NCI-H446 treated with DMSO at 0.1 percent for 48 hours (cell line): ENCODE data around the gene RAB40C.
"Not testable (repeated sequence)": the region's sequence is repeated elsewhere in the genome, so short reads cannot be mapped to it uniquely, and the experiment has no call there.

Experiments used
- DNase-seq: peaks from one replicate; lab custom pipeline; 2025; lab: John Stamatoyannopoulos, UW

The RAB40C gene

DNA sequence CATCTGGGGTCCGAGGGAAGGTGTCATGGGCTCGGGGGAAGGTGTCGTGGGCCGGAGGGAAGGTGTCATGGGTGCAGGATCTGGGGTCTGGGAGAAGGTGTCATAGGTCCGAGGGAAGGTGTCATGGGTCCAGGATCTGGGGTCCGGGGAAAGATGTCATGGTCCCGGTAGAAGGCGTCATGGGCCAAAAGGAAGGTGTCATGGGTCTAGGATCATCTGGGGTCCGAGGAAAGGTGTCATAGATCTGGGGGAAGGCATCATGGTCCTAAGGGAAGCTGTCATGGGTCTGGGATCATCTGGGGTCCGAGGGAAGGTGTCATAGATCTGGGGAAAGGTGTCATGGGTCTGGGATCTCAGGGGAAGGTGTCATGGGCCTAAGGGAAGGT, 942 bp downstream of the RAB40C start:
- no peak for DNase-seq

DNA sequence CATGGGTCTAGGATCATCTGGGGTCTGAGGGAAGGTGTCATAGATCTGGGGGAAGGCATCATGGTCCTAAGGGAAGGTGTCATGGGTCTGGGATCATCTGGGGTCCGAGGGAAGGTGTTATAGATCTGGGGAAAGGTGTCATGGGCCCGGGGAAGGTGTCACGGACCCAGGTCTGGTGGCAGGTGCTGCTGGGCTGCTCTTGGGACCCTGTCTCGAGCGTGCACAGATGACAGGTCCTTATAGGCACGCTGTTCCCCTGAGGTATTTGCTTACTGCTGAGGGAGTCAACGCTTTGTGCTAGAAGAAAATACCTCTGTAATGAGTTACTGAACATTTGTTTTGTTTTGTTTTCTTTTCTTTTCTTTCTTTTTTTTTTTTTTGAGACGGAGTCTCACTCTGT, 1.4 kb downstream of the RAB40C start:
- no peak for DNase-seq

DNA sequence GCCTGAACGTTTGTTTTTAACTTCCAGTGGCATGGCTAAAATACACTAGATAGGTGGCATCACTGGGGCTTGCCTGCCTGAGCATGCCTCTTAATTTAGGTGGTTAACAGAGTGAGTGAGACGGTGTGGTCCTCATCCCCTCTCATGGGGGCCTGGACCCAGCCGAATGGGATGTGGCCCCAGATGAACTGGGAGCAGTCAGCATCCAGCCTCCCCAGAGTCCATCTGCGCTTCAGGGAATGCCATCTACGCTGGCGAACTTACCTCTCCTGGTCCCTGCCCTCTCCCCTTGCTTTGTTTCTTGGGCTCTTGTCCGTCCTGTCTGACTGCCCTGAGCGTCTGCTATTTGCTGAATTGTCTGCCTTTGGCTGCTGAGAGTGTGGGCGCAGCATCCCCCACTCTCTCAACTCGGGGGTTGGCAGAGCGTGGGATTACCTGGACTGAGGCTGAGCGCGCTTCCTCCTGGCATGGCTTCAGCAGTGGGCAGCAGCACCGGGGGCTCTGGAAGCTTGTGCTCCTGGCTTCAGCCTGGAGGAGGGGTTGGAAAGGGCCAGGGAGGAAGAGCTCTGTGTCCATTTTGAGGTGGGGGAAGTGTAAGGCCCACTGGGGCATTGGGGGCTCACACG, 2.1 kb downstream of the RAB40C start:
- no peak for DNase-seq

DNA sequence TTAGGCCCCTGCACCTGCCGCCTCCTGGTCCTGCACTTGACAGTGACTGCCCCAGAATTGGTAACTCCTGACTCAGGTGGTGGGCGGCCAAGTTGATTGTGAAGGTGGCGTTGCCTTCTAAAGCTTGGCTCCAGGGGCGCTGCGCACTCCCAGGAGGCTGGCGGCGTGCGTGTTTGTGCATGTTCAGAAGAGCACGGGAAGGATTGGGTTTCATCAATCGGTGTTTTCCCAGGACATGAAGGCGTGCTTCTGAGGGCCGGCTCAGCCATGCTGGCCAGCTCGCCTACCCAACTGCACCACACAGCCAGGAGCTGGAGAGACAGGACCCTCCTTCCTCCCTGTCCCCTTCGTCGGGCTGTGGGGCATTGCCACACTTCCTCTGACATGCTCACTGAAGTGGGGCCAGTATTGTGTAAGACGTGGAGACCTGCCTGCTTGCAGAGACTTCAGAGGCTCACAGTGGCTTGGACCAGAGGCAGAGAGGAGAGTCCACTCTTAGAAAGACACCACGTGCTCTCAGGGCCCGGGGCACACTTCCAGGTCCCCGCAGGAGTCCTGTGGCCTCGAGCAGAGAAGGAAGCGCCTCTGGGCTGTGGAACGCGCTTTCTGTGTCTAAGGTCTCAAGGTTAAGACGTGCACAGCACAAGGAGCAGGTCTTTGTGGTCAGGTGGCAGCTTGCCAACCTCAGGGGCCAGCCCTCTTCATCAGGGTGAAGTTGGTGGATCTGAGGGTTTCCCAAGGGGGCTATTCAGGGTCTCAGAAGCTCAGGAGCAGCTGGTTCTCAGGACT, 2.8 kb downstream of the RAB40C start:
- DNase-seq: no peak

DNA sequence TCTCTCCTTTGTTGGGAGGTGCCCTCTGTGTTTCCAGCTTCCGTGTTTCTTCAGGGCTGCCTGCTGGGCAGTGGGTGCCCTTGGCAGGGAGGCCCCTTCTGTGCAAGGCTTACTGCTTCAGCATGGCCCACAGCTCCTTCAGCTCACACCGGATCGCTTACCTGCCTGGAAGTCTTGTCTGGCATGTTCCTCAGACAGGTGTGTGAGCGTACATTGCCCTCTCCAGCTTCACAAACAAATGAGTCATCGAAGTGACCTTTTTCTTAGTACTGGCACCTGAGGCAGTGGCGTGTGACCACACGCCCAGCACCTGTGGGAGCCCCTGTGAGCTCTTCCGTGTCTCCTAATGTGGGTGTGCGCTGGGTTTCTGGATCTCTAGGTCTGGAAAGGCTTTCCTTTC, 3.5 kb downstream of the RAB40C start:
- DNase-seq: no peak

DNA sequence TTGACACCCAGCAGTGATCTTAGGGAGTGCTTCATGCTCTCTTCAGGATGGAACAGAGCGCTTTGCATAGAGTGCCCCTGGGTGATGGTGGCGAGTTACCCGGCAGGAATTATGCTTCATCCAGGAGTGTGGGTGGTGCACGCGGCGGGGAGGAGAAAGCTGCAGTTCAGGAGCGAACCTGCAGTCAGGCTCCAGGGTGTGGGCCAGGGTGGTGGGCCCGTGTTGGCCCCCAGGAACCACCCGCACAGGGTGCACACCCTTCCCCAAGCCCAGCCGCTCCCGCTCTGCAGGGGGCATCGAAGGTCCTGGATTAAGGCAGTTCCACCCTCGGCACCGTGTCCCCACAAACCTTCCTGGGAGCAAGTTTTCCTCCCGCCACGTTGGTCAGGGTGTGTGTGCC, 3.9 kb downstream of the RAB40C start:
- no peak for DNase-seq

DNA sequence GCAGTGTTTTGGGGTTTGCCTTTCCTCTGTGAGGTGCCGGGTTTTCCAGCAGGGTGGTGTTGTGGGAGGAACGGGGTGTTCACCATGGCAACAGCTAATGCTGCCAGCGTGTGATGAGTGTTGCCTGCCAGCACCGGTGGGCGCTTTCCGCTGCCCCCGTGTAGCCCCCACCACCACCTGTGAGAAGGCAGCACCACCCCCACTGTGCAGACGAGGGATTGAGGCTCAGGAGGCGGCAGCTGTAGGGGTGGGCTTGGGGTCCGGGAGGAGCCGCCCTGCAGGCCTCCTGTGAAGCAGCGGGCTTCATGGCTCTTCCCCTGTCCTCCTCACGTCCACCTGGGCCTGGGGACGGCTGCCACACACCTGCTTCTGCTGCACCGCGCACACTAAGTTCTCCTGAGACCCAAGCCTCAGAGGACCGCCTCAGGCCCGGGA, 5.2 kb downstream of the RAB40C start:
- no peak for DNase-seq

DNA sequence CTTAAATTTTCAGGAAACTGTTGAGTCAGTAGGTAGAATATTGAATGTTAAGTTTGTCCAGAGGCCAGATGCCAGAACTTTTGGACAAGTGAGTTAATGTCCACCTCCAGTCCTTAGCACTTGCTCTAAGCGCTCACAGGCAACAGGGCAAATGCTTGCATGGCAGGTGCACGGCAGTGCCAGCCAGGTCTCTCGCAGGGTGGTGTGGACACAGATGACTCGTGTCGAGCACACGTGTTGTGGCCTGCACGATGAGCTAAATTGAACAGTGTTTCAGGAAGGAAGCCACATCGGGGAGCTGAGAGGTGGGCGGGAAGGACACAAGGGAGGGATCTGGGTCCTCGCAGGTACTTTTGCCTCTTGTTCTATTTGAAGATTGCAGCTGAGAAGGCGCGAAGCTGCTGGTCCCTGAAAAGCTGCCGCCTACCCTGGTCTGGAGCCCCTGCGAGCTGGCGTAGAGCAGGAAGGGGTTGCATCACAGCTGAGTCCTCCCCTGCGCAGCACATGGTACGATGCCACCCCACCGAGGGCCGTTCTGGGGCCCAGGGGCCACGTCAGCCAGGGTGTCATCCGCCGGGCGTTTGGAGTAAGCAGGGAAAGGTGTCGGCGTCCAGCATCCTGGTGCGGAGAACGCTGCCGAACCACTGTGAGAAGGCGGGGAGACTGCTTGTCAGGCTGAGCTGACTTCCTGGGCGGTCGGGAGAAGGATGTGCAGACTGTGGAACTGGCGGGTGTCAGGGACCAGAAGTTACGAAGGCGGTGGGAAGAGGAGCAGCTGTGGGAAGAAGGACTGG, 6.3 kb downstream of the RAB40C start:
- DNase-seq: no peak

DNA sequence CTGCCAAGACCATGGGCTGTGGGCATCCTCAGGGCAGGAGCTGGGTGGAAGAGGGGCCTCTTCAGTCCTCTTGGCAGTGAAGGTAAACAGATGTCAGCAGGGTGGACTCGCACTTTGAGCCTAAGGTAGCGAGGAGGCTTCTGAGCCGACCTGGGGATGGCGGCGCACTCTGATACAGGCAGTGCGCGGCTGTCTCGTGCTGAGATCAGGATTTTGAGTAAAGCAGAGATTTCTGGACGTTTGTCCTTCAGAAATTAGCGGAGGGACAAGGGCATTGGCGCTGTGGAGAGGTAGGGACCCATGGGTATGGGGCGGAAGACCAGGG, 6.8 kb downstream of the RAB40C start:
- DNase-seq: no peak

DNA sequence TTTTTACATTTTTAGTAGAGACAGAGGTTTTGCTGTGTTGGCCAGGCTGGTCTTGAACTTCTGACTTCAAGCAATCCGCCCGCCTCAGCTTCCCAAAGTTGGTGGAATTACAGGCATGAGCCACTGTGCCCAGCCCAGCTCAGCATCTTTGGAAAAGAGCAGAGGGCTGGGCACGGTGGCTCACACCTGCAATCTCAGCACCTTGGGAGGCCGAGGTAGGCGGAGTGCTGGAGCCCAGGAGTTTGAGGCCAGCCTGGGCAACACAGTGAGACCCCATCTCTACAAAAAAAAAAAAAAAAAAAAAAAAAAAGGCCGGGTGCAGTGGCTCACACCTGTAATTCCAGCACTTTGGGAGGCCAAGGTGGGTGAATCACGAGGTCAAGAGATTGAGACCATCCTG, 7.8 kb downstream of the RAB40C start:
- not testable (repeated sequence) for DNase-seq

DNA sequence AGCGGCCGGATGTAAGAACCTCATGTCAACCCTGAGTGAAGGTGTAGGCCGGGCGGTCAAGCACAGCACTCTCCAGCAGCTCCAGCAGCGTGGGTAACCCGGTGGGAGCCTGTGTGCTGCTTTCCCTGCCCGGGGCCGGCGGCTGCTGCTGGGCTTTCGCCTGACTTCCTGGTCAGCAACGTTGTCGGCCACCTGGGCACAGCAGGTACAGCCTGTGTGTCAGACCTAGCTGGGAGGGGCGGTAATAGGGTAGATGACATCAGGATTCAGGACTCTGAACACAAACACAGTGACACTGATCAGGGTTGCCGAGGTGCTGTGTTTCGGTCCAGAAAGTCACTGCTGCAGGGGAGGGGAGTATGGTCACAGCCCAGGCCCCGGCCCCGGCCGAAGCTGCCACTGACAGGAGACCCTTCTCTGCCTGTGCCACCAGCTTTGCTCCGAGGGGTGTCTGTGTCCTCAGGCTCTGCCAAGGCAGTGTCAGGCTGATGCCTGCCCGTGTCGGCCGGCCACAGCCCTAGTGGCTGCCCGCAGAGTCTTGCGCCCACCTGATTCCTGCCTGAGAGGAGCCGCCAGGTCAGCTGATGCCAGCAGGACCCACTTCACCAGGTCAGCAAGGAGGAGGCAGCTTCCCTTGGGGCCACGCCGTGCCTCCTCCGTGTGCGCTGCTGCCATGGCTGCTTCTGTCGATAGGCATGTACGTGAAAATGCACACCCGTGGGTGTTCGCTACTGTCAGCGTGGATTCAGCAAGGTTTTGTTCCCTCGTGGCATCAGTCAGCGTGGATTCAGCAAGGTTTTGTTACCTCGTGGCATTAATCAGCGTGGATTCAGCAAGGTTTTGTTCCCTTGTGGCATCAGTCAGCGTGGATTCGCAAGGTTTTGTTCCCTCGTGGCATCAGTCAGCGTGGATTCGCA, 9.2 kb downstream of the RAB40C start:
- no peak for DNase-seq

DNA sequence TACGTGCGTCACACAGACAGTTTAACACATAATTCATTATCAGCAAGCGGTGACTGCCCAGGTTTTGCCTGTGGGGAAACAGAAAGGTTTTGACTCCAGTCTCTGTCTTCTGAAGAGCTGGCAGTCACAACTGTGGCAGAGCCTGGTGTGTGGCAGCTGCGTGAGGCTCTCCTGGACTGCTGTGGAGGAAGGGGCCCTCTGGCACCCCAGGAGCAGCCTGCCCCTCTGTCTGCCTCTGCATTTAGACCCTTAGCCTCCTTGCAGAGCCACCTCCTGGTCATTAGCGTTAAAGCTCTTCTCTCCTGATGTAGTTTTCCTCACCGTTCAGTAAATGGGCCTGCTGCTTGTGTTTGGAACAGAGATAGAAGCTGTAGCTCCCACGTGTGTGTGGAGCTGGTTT, 10.9 kb downstream of the RAB40C start:
- DNase-seq: no peak

DNA sequence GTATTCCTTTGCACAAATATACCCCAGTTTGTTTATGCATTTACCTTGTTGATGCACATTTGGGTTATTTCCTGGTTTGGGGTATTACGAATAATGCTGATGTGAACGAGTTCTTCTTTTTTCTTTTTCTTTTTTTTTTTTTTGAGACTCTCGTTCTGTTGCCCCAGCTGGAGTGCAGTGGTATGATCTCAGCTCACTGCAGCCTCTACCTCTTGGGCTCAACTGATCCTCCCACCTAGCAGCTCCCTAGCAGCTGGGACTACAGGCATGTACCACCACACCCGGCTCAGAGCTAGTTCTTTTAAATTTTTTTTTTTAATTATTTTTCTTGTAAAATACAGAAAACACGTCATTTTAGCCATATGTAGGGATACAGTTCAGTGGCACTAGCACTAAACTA, 14.1 kb downstream of the RAB40C start:
- DNase-seq: no peak

DNA sequence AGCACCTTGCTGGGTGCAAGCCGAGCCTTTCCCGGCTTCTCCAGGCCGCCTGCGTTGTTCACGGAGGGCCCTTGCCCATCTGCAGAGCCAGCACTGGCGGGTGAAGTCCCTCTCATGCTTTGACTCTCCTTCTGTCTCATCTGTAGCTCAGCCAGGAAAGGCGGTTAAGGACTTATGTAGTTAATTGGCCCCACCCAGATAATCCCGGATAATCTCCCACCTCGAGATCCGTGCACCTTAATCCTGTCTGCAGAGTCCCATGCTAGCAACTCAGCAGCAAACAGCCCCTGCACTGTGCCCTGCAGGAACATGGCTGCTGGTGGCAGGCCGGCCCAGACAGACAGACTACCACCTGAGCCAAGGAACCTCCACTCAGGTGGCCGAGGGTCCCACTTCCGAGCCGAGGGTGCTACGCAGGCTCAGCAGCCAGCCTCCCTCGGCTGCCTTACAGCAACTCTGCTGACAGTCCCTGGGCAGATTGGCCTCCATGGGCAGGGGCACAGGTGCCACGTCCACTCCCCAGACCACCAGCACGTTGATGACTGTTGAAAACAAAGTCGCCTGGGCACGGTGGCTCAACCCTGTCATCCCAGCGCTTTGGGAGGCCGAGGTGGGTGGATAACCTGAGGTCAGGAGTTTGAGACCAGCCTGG, 16.9 kb downstream of the RAB40C start:
- DNase-seq: no peak

DNA sequence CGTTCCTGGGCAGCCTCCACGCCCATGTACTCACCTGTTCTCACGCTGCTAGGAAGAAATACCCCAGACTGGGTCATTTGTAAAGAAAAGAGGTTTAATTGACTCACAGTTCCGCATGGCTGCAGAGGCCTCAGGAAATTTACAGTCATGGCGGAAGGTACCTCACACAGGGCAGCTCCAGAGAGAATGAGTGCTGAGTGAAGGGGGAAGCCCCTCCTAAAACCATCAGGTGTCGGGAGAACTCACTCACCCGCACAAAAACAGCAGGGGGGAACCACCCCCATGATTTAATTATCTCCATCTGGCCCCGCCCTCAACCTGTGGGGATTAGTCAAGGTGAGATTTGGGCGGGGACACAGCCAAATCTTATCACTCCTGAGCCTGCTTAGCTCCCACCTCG, 18.2 kb downstream of the RAB40C start:
- no peak for DNase-seq

DNA sequence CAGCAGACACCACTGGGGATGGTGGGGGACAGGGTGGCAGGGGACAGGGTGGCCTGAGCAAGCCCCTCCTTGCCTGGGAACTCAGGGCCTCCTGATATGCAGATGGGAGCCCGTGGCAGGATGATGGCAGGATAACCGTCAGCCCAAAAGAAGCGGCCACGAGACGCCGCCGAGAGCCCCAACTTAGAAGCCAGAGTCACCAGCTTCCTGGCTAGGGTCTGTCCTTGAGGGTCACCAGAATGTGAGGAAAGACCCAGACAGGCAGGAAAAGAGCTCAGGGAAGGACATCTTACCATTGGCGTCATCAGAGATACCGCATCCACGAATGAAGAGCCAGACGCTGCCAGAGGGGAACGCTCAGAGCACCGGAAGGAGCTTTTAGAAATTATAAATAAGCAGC, 19.4 kb downstream of the RAB40C start:
- no peak for DNase-seq

DNA sequence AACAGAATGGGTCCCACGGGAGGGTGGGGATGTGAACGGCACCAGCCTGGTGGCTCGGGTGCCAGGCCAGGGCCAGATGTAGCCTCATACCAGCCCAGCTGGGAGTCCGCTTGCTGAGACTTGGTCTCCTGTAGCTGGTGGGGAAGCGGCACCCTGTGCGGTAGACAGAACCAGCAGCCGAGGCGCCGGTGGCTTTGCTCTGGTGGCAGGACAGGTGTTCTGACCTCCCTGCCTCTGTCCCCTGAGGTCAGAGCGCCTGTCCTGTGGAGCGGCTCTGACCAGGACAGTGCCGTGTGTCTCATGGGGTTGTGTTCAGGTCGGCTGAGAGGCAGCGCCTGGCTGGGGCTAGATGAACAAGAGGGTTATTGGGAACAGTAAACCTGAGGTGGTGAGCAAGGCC, 20.1 kb downstream of the RAB40C start:
- no peak for DNase-seq

DNA sequence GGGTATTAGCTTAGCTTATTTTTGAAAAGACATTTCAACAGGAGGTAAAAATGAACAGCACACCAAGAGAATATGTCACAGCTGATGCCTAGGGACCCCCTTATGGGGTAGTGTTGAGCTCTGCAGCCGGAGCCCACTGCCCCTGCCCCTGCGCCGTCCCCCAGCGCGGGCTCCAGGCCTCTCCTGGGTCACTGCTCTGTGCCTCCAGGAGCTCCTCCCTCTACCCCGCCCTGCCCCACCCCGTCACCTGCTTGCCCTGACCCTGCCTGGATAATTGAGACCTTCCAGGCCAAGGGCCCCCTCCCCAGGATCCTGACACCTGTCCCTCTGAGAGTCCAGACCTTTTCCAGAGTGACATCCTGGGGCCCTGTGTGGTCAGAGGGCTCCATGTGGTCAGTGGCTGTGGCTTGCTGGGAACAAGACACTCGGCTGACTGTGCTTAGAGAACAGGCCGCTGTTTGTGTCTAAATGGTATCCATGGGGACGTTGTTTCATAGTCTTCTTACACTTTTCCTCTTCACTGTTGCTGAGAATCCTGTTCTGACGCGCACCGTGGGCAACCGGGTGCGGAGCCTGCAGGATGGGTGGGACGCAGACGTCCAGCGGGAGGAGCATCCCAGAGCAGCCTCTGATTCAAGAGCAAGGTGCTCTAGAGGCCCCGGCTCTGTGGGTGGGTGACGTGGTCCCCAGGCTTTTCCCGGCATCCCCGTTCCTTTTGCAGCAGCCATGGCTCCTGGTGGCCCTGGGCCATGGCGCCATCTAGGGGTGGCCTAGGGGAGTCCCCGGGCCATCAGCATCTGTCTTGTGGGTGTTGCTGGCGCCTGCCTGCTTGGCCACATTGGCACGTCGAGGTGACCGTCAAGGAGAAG, 20.9 kb downstream of the RAB40C start:
- DNase-seq: no peak

DNA sequence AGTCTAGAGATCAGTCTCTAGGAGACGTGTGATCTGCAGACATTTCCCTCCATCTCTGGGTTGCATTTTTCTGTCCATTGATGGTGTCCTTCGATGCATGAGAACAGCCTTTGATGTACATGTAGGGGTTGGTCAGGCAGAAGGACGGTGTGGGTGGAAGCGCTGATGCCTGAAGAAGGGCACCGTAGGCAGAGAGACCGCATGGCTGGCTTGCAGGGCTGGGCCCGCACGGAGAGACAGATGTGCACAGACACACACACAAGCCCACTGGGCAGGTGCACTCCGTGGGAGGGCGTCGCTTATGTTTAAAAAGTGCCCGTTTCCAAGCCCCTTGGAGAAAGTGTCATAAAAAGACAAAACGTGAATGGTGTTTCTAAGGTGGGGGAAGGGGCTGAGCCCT, 25.3 kb downstream of the RAB40C start:
- DNase-seq: no peak

DNA sequence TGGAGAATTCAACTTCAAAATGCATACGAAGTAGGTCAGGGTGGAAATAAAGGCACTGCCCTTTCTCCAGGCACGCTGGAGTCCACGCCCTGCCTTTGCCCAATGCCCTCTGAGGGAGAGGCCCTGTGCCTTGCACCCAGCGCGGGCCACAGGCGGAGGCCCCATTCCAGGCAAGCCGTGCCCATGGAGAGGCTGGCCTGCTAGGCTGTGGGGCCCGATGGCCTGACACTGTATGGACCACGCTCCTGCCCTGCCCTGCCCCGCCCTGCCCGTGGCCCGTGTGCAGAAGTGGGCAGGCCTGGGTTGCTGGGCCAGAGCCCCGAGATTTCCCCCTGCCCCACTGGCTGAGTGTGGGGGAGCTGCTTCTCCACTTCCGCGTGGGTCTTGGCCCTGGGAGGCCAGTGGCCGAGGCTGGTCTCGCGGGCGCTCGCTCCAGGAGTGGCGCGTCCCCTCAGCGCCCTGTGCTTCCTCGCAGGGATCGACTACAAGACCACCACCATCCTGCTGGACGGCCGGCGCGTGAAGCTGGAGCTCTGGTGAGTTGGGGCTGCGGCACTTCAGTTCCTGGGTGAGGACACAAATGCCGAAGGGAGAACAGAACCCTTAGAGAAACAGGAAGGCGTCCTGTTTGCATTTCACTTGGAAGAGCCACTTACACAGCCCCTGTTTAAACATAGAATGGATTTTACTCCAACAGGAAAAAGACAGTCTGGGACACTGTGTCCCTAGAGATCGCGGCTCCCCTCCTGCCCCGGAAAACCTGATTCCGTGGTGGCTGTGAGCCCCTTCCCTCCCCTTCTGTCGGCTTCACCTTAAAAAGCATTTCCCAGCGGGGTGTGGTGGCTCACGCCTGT, 27.1 kb downstream of the RAB40C start:
- DNase-seq: no peak
